Nephron progenitor cell (in vitro differentiated cells): Measurements from ENCODE around the gene PDE10A.
A peak's percentile ranks its signal among the peaks of the same experiment; 100 is the strongest.

Experiments
- DNase-seq: peaks from one replicate; pipeline ENCODE4 v3.0.0; 2021
- H3K27ac Mint-ChIP-seq: 2 replicates; pipeline ENCODE4 v1.8.0; 2021; ENCODE audit warnings: mild to moderate bottlenecking, moderate library complexity, mixed read lengths
- H3K27me3 Mint-ChIP-seq: 2 replicates; pipeline ENCODE4 v1.8.0; 2021; ENCODE audit warnings: mild to moderate bottlenecking, low read depth, mixed read lengths; ENCODE audit not compliant: poor library complexity
- H3K36me3 Mint-ChIP-seq: 2 replicates; pipeline ENCODE4 v1.8.0; 2021; ENCODE audit warnings: low read depth, mixed read lengths
- H3K4me1 Mint-ChIP-seq: 2 replicates; pipeline ENCODE4 v1.8.0; 2021; ENCODE audit warnings: mixed read lengths
- H3K4me3 Mint-ChIP-seq: 2 replicates; pipeline ENCODE4 v1.8.0; 2021; ENCODE audit warnings: mild to moderate bottlenecking, moderate library complexity, mixed read lengths
- H3K9me3 Mint-ChIP-seq: 2 replicates; pipeline ENCODE4 v1.8.0; 2021; ENCODE audit warnings: mild to moderate bottlenecking, moderate library complexity, mixed read lengths
- CTCF ChIP-seq: fragments of 200-600 bp; sonication (generic); IDR thresholded peaks from 2 replicates; pipeline ENCODE4 v1.5.0; 2021; ENCODE audit warnings: antibody characterized with exemption

Gene PDE10A

GRCh38 chr6:165662041-165662748, 846 bp downstream of the PDE10A start:
- DNase-seq: peak; percentile 69
- H3K9me3 Mint-ChIP-seq: no peaks in the 10 kb centered on the region
- peaks cover 5% of the 10 kb centered on the region for H3K36me3 Mint-ChIP-seq
- H3K27me3 Mint-ChIP-seq: peaks cover 58% of the 10 kb centered on the region
- no peak for TF ChIP-seq CTCF
- H3K4me1 Mint-ChIP-seq: peaks cover 55% of the 10 kb centered on the region
- H3K4me3 Mint-ChIP-seq: peak overlapping the region; percentile 89
- H3K27ac Mint-ChIP-seq: no peak overlapping the region

GRCh38 chr6:165661664-165662025, 1.4 kb downstream of the PDE10A start:
- no peak for TF ChIP-seq CTCF
- no peak for DNase-seq
- Mint-ChIP-seq H3K4me3 (peak overlapping the region; percentile 89), H3K36me3 (peaks cover 5% of the 10 kb centered on the region), H3K4me1 (peaks cover 53% of the 10 kb centered on the region), H3K27me3 (peaks cover 55% of the 10 kb centered on the region), H3K27ac (no peak overlapping the region), H3K9me3 (no peaks in the 10 kb centered on the region)

- peak; percentile 49 for DNase-seq
- no peak for TF ChIP-seq CTCF
- Mint-ChIP-seq H3K36me3 (peaks cover 5% of the 10 kb centered on the region), H3K4me3 (peak overlapping the region; percentile 89), H3K9me3 (no peaks in the 10 kb centered on the region), H3K27ac (no peak overlapping the region), H3K27me3 (peaks cover 49% of the 10 kb centered on the region), H3K4me1 (peaks cover 50% of the 10 kb centered on the region)
These were observed 2.0 kb downstream of the PDE10A start for GRCh38 chr6:165660857-165661663.

GRCh38 chr6:165659945-165660856, 2.8 kb downstream of the PDE10A start:
- H3K36me3 Mint-ChIP-seq: peaks cover 5% of the 10 kb centered on the region
- H3K4me1 Mint-ChIP-seq: peaks cover 46% of the 10 kb centered on the region
- no peaks in the 10 kb centered on the region for H3K9me3 Mint-ChIP-seq
- peak; percentile 54 for DNase-seq
- peak overlapping the region; percentile 89 for H3K4me3 Mint-ChIP-seq
- no peak for TF ChIP-seq CTCF
- H3K27me3 Mint-ChIP-seq: peaks cover 40% of the 10 kb centered on the region
- H3K27ac Mint-ChIP-seq: no peak overlapping the region

GRCh38 chr6:165658395-165659058, 4.5 kb downstream of the PDE10A start:
- Mint-ChIP-seq H3K9me3 (no peaks in the 10 kb centered on the region), H3K36me3 (peaks cover 5% of the 10 kb centered on the region), H3K4me3 (peak overlapping the region; percentile 64), H3K27me3 (peaks cover 23% of the 10 kb centered on the region), H3K27ac (no peak overlapping the region), H3K4me1 (peaks cover 30% of the 10 kb centered on the region)
- no peak for TF ChIP-seq CTCF
- DNase-seq: no peak
